Central memory CD8-positive, alpha-beta T cell (primary cell): ENCODE measurements around the gene RBP5.
A peak's percentile ranks its signal among the peaks of the same experiment; 100 is the strongest.

Experiments
- ATAC-seq: fragments of 150-1000 bp; cut with Tn5 transposase; replicated peaks from 2 replicates; pipeline ENCODE4 v1.10.0; 2022; ENCODE audit warnings: mild to moderate bottlenecking, moderate FRiP score, moderate number of reproducible peaks; ENCODE audit not compliant: poor library complexity, severe bottlenecking; ENCODE audit errors: extremely low read depth
- DNase-seq, 2 donors: peaks; one replicate each; pipeline ENCODE4 v3.0.0; 2021; ENCODE audit warnings: low spot score in 2 of 2
- H3K27ac Mint-ChIP-seq: one replicate; pipeline ENCODE4 v1.8.0; 2022; ENCODE audit warnings: low read depth, mild to moderate bottlenecking, moderate library complexity, mixed read lengths
- H3K27me3 Mint-ChIP-seq: one replicate; pipeline ENCODE4 v1.8.0; 2022; ENCODE audit warnings: mixed read lengths
- H3K36me3 Mint-ChIP-seq: one replicate; pipeline ENCODE4 v1.8.0; 2022; ENCODE audit warnings: mild to moderate bottlenecking, moderate library complexity, mixed read lengths; ENCODE audit not compliant: insufficient read depth
- H3K4me1 Mint-ChIP-seq: one replicate; pipeline ENCODE4 v1.8.0; 2022; ENCODE audit warnings: mixed read lengths
- H3K4me3 Mint-ChIP-seq: one replicate; pipeline ENCODE4 v1.8.0; 2022; ENCODE audit warnings: mild to moderate bottlenecking, moderate library complexity, mixed read lengths
- H3K9me3 Mint-ChIP-seq: one replicate; pipeline ENCODE4 v1.8.0; 2022; ENCODE audit warnings: mixed read lengths

RBP5 gene

DNA sequence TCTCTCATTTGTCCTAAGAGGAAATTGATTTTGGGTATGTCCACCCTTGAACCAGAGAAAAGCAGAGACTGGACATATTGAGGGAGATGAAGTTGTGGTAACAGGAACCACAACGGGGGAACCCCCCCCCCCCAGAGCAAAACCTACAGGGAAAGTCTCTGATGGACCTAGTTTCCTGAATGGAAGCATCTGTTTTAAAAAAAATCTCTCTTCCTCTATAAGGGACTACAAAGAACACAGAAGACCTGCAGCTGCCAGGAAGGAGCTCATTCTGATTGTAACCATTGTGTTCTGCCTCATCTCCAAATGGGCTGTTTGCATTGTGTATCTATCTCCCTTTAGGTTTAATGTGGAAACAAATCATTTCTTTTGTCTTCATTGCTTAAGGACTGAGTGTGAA is 54.7 kb downstream of the RBP5 start:
- DNase-seq (no peak), ATAC-seq (no peak)
- Mint-ChIP-seq H3K4me3 (no peak overlapping the region), H3K9me3 (no peaks in the 10 kb centered on the region), H3K27me3 (peaks cover 28% of the 10 kb centered on the region), H3K36me3 (peaks cover 4% of the 10 kb centered on the region), H3K4me1 (peaks cover 8% of the 10 kb centered on the region), H3K27ac (peak overlapping the region; percentile 33)
